Peyer's patch (tissue), 4 donors: ENCODE results near the gene NCKAP5.
A peak's percentile ranks its signal among the peaks of the same experiment; 100 is the strongest.

ENCODE experiments used
- CTCF ChIP-seq, 6 experiments: fragments of 450-650 bp in 4 of 6; fragments of 200-600 bp in 2 of 6; sonication (generic) in 1 of 6; IDR thresholded peaks; one replicate each; pipeline ENCODE4 v1.5.1; 2017 to 2019; ENCODE audit warnings: antibody characterized with exemption in 6 of 6, mild to moderate bottlenecking in 3 of 6, moderate library complexity in 1 of 6
- POLR2A ChIP-seq, 2 donors: fragments of 450-650 bp; IDR thresholded peaks; one replicate each; pipeline ENCODE4 v1.5.1; 2017; ENCODE audit warnings: antibody characterized with exemption in 2 of 2, mild to moderate bottlenecking in 2 of 2, moderate library complexity in 2 of 2

- TF ChIP-seq CTCF (IDR thresholded peaks at IDR 0.05), result peak in 2 of 6 experiments; percentile 20
- TF ChIP-seq POLR2A (IDR thresholded peaks at IDR 0.05), result no peak
Observed at GRCh38 chr2:132676999-132677398, 891.3 kb downstream of the NCKAP5 start.
